Measurements from ENCODE around the gene CCKAR. TPM values are rescaled to one million over a fixed set of nuclear protein-coding genes. Genes with fewer than 3 reads are reported as not detected.

CCKAR gene
- total RNA-seq, 1 donor from 2014 or later: not detected

- no peaks in the 10 kb centered on the region for H3K4me1 ChIP-seq (ENCODE audit: insufficient read depth, low read length)
- H3K27me3 ChIP-seq (ENCODE audit: insufficient read depth, low read length): no peaks in the 10 kb centered on the region
- H3K36me3 ChIP-seq (ENCODE audit: insufficient read depth, low read length): no peaks in the 10 kb centered on the region
- no peak for DNase-seq (ENCODE audit: low read depth)
- H3K4me3 Mint-ChIP-seq (ENCODE audit: unreplicated experiment): no peak overlapping the region
- H3K4me3 ChIP-seq (ENCODE audit: insufficient read depth, low read depth, low read length): no peak overlapping the region
- H3K4me2 ChIP-seq (ENCODE audit: low read length): no peak overlapping the region
- no peak overlapping the region for H3K9ac ChIP-seq (ENCODE audit: low read length)
- no peak overlapping the region for H3K27ac Mint-ChIP-seq (ENCODE audit: unreplicated experiment)
- H3K27ac ChIP-seq (ENCODE audit: low read depth, low read length): no peak overlapping the region
- FAIRE-seq: no peak
- no peaks in the 10 kb centered on the region for H4K20me1 ChIP-seq (ENCODE audit: insufficient read depth, low read length)
- peaks cover 10% of the 10 kb centered on the region for H3K27me3 Mint-ChIP-seq (ENCODE audit: low read depth, unreplicated experiment)
- H3K9me3 ChIP-seq (ENCODE audit: insufficient read depth, low read depth, low read length): no peaks in the 10 kb centered on the region
- no peaks in the 10 kb centered on the region for H3K4me1 Mint-ChIP-seq (ENCODE audit: low read depth, unreplicated experiment)
- no peaks in the 10 kb centered on the region for H3K79me2 ChIP-seq (ENCODE audit: insufficient read depth, low read length)
- peaks cover 3% of the 10 kb centered on the region for H3K36me3 Mint-ChIP-seq (ENCODE audit: low read depth, unreplicated experiment)
- H2AFZ ChIP-seq (ENCODE audit: low read depth, low read length): no peak overlapping the region
- peaks cover 3% of the 10 kb centered on the region for H3K9me3 Mint-ChIP-seq (ENCODE audit: unreplicated experiment)
- no peak for TF ChIP-seq EZH2 (IDR thresholded peaks at IDR 0.05; ENCODE audit: insufficient read depth, low read length)
- TF ChIP-seq CTCF (IDR thresholded peaks at IDR 0.05; ENCODE audit: insufficient read depth, low read depth, low read length): no peak
These were observed 13.7 kb downstream of the CCKAR start for GRCh38 chr4:26476545-26476944.

GRCh38 chr4:26475716-26476115 lies 14.6 kb downstream of the CCKAR start:
- Histone ChIP-seq H3K9ac (ENCODE audit: low read length) (no peak overlapping the region), H3K36me3 (ENCODE audit: insufficient read depth, low read length) (no peaks in the 10 kb centered on the region), H3K27ac (ENCODE audit: low read depth, low read length) (no peak overlapping the region), H4K20me1 (ENCODE audit: insufficient read depth, low read length) (no peaks in the 10 kb centered on the region), H3K9me3 (ENCODE audit: insufficient read depth, low read depth, low read length) (no peaks in the 10 kb centered on the region), H2AFZ (ENCODE audit: low read depth, low read length) (no peak overlapping the region), H3K4me2 (ENCODE audit: low read length) (no peak overlapping the region), H3K27me3 (ENCODE audit: insufficient read depth, low read length) (no peaks in the 10 kb centered on the region), H3K4me1 (ENCODE audit: insufficient read depth, low read length) (no peaks in the 10 kb centered on the region), H3K79me2 (ENCODE audit: insufficient read depth, low read length) (no peaks in the 10 kb centered on the region), H3K4me3 (ENCODE audit: insufficient read depth, low read depth, low read length) (no peak overlapping the region)
- FAIRE-seq (no peak), DNase-seq (ENCODE audit: low read depth) (no peak)
- H3K9me3 Mint-ChIP-seq (ENCODE audit: unreplicated experiment): peaks cover 3% of the 10 kb centered on the region
- H3K36me3 Mint-ChIP-seq (ENCODE audit: low read depth, unreplicated experiment): peaks cover 2% of the 10 kb centered on the region
- no peaks in the 10 kb centered on the region for H3K4me1 Mint-ChIP-seq (ENCODE audit: low read depth, unreplicated experiment)
- no peak overlapping the region for H3K27ac Mint-ChIP-seq (ENCODE audit: unreplicated experiment)
- H3K4me3 Mint-ChIP-seq (ENCODE audit: unreplicated experiment): no peak overlapping the region
- TF ChIP-seq EZH2 (IDR thresholded peaks at IDR 0.05; ENCODE audit: insufficient read depth, low read length): no peak
- no peak for TF ChIP-seq CTCF (IDR thresholded peaks at IDR 0.05; ENCODE audit: insufficient read depth, low read depth, low read length)
- peaks cover 7% of the 10 kb centered on the region for H3K27me3 Mint-ChIP-seq (ENCODE audit: low read depth, unreplicated experiment)

- Mint-ChIP-seq H3K4me3 (ENCODE audit: unreplicated experiment) (no peak overlapping the region), H3K4me1 (ENCODE audit: low read depth, unreplicated experiment) (no peaks in the 10 kb centered on the region), H3K36me3 (ENCODE audit: low read depth, unreplicated experiment) (peaks cover 2% of the 10 kb centered on the region), H3K9me3 (ENCODE audit: unreplicated experiment) (peaks cover 3% of the 10 kb centered on the region), H3K27me3 (ENCODE audit: low read depth, unreplicated experiment) (peaks cover 7% of the 10 kb centered on the region), H3K27ac (ENCODE audit: unreplicated experiment) (no peak overlapping the region)
- Histone ChIP-seq H3K36me3 (ENCODE audit: insufficient read depth, low read length) (no peaks in the 10 kb centered on the region), H3K9ac (ENCODE audit: low read length) (no peak overlapping the region), H3K9me3 (ENCODE audit: insufficient read depth, low read depth, low read length) (no peaks in the 10 kb centered on the region), H3K27ac (ENCODE audit: low read depth, low read length) (no peak overlapping the region), H2AFZ (ENCODE audit: low read depth, low read length) (no peak overlapping the region), H3K4me1 (ENCODE audit: insufficient read depth, low read length) (no peaks in the 10 kb centered on the region), H3K4me2 (ENCODE audit: low read length) (no peak overlapping the region), H4K20me1 (ENCODE audit: insufficient read depth, low read length) (no peaks in the 10 kb centered on the region), H3K4me3 (ENCODE audit: insufficient read depth, low read depth, low read length) (no peak overlapping the region), H3K79me2 (ENCODE audit: insufficient read depth, low read length) (no peaks in the 10 kb centered on the region), H3K27me3 (ENCODE audit: insufficient read depth, low read length) (no peaks in the 10 kb centered on the region)
- TF ChIP-seq CTCF (IDR thresholded peaks at IDR 0.05; ENCODE audit: insufficient read depth, low read depth, low read length) (no peak), EZH2 (IDR thresholded peaks at IDR 0.05; ENCODE audit: insufficient read depth, low read length) (no peak)
- FAIRE-seq (no peak), DNase-seq (ENCODE audit: low read depth) (no peak)
These were observed 15.7 kb downstream of the CCKAR start for GRCh38 chr4:26474551-26474950.

Measured in astrocyte (in vitro differentiated cells and primary cell).